GM12872 (cell line): ENCODE measurements around the gene WRAP73.

Experiments
- CTCF ChIP-seq: IDR thresholded peaks from 3 replicates; pipeline ENCODE4 v1.5.1; 2011; ENCODE audit warnings: low read depth, mild to moderate bottlenecking, low read length, moderate library complexity; ENCODE audit not compliant: insufficient read depth

Gene WRAP73

GRCh38 chr1:3630161-3630611 is 19.7 kb downstream of the WRAP73 start:
- TF ChIP-seq CTCF: no peak

- TF ChIP-seq CTCF: no peak
These were observed 20.2 kb downstream of the WRAP73 start for GRCh38 chr1:3629561-3630160.

- no peak for TF ChIP-seq CTCF
These were observed 21.5 kb downstream of the WRAP73 start for GRCh38 chr1:3628445-3628844.

GRCh38 chr1:3627515-3628253 is 22.2 kb downstream of the WRAP73 start:
- no peak for TF ChIP-seq CTCF

GRCh38 chr1:3626025-3626424 is 23.9 kb downstream of the WRAP73 start:
- no peak for TF ChIP-seq CTCF

GRCh38 chr1:3625151-3625907 is 24.6 kb downstream of the WRAP73 start:
- no peak for TF ChIP-seq CTCF
